DND-41 (cell line): ENCODE results near the gene FSIP1.

ENCODE experiments used
- ATAC-seq: fragments of 200-7000 bp; cut with Tn5 transposase; 3 replicates; pipeline ENCODE4 v1.9.1; 2021; ENCODE audit warnings: low read depth; ENCODE audit not compliant: insufficient read depth
- DNase-seq: peaks from one replicate; pipeline ENCODE4 v3.0.0-alpha.2; 2020
- H2AFZ ChIP-seq: 2 replicates; pipeline ENCODE4 v1.6.0; 2012; ENCODE audit warnings: low read depth, low read length
- H3K27ac ChIP-seq: 2 replicates; pipeline ENCODE4 v1.5.1; 2012; ENCODE audit warnings: low read length, inconsistent platforms
- H3K27me3 ChIP-seq: fragments of 200-600 bp; sonication (generic); 2 replicates; pipeline ENCODE4 v1.6.0; 2012; ENCODE audit warnings: low read length, mild to moderate bottlenecking, inconsistent platforms; ENCODE audit not compliant: insufficient read depth, poor library complexity
- H3K36me3 ChIP-seq: 2 replicates; pipeline ENCODE4 v1.5.1; 2012; ENCODE audit warnings: low read length, inconsistent platforms; ENCODE audit not compliant: insufficient read depth
- H3K4me1 ChIP-seq: 2 replicates; pipeline ENCODE4 v1.5.1; 2012; ENCODE audit warnings: mild to moderate bottlenecking, low read length; ENCODE audit not compliant: insufficient read depth
- H3K4me2 ChIP-seq: 2 replicates; pipeline ENCODE4 v1.6.0; 2012; ENCODE audit warnings: mild to moderate bottlenecking, moderate library complexity, low read length, inconsistent platforms; ENCODE audit not compliant: insufficient read depth
- H3K4me3 ChIP-seq, 2 experiments: fragments of 200-600 bp in 1 of 2; shearing (Covaris generic) in 1 of 2; 2 replicates each; pipeline ENCODE4 v1.5.1; 2012 to 2016; ENCODE audit warnings: inconsistent platforms in 2 of 2, low read length in 2 of 2, mild to moderate bottlenecking in 2 of 2, low read depth in 1 of 2, moderate library complexity in 1 of 2
- H3K79me2 ChIP-seq: 2 replicates; pipeline ENCODE4 v1.6.0; 2012; ENCODE audit warnings: low read length, inconsistent platforms; ENCODE audit not compliant: insufficient read depth
- H3K9ac ChIP-seq: 2 replicates; pipeline ENCODE4 v1.6.0; 2012; ENCODE audit warnings: low read depth, mild to moderate bottlenecking, inconsistent platforms, low read length, moderate library complexity
- H3K9me3 ChIP-seq: 2 replicates; pipeline ENCODE4 v1.5.1; 2012; ENCODE audit warnings: low read length, moderate library complexity, mild to moderate bottlenecking, inconsistent platforms; ENCODE audit not compliant: insufficient read depth, severe bottlenecking
- H4K20me1 ChIP-seq: 2 replicates; pipeline ENCODE4 v1.6.0; 2012; ENCODE audit warnings: low read length; ENCODE audit not compliant: insufficient read depth
- CTCF ChIP-seq: IDR thresholded peaks from 2 replicates; pipeline ENCODE4 v1.5.1; 2012; ENCODE audit warnings: borderline replicate concordance, low read length, moderate library complexity, mild to moderate bottlenecking; ENCODE audit not compliant: poor library complexity, severe bottlenecking; ENCODE audit errors: extremely low read depth
- EZH2 ChIP-seq: IDR thresholded peaks from 3 replicates; pipeline ENCODE4 v1.6.1; 2012; ENCODE audit warnings: borderline replicate concordance, low read depth, mild to moderate bottlenecking, moderate library complexity, low read length, inconsistent platforms; ENCODE audit not compliant: severe bottlenecking

The FSIP1 gene

GRCh38 chr15:39698444-39699390 is 83.9 kb downstream of the FSIP1 start:
- no peak overlapping the region for H2AFZ ChIP-seq
- H3K79me2 ChIP-seq = no peaks in the 10 kb centered on the region
- TF ChIP-seq EZH2 = no peak
- TF ChIP-seq CTCF = no peak
- no peaks in the 10 kb centered on the region for H3K4me1 ChIP-seq
- no peak overlapping the region for H3K4me3 ChIP-seq
- no peaks in the 10 kb centered on the region for H3K36me3 ChIP-seq
- DNase-seq (no peak), ATAC-seq (no peak)
- no peaks in the 10 kb centered on the region for H4K20me1 ChIP-seq
- H3K27ac ChIP-seq = no peak overlapping the region
- peaks cover 13% of the 10 kb centered on the region for H3K27me3 ChIP-seq
- no peak overlapping the region for H3K9ac ChIP-seq
- no peak overlapping the region for H3K4me2 ChIP-seq
- no peaks in the 10 kb centered on the region for H3K9me3 ChIP-seq

GRCh38 chr15:39697509-39697908 is 85.1 kb downstream of the FSIP1 start:
- no peaks in the 10 kb centered on the region for H3K79me2 ChIP-seq
- H3K27me3 ChIP-seq = peaks cover 13% of the 10 kb centered on the region
- no peak overlapping the region for H3K27ac ChIP-seq
- TF ChIP-seq EZH2 (no peak), CTCF (no peak)
- H3K4me2 ChIP-seq = no peak overlapping the region
- no peaks in the 10 kb centered on the region for H4K20me1 ChIP-seq
- H3K9me3 ChIP-seq = no peaks in the 10 kb centered on the region
- no peaks in the 10 kb centered on the region for H3K4me1 ChIP-seq
- ATAC-seq (no peak), DNase-seq (no peak)
- no peak overlapping the region for H3K4me3 ChIP-seq
- no peak overlapping the region for H2AFZ ChIP-seq
- no peaks in the 10 kb centered on the region for H3K36me3 ChIP-seq
- no peak overlapping the region for H3K9ac ChIP-seq

- Histone ChIP-seq H3K4me2 (no peak overlapping the region), H4K20me1 (no peaks in the 10 kb centered on the region), H3K79me2 (no peaks in the 10 kb centered on the region), H3K27me3 (peaks cover 13% of the 10 kb centered on the region), H3K36me3 (no peaks in the 10 kb centered on the region), H2AFZ (no peak overlapping the region), H3K9ac (no peak overlapping the region), H3K4me1 (no peaks in the 10 kb centered on the region), H3K9me3 (no peaks in the 10 kb centered on the region), H3K27ac (no peak overlapping the region), H3K4me3 (no peak overlapping the region)
- no peak for TF ChIP-seq EZH2
- TF ChIP-seq CTCF = no peak
- DNase-seq = no peak
- ATAC-seq = no peak
Measured at GRCh38 chr15:39695793-39696192, 86.8 kb downstream of the FSIP1 start.
